Lung (tissue), 12 donors: ENCODE results near the gene SMIM28. TPM values are rescaled to one million over a fixed set of nuclear protein-coding genes. Genes with fewer than 3 reads are reported as not detected.

Experiments
- ATAC-seq: fragments of 200-7000 bp; cut with Tn5 transposase; one replicate; pipeline ENCODE4 v1.9.1; 2020; ENCODE audit warnings: moderate number of reproducible peaks; ENCODE audit not compliant: insufficient read depth, low FRiP score
- DNase-seq, 3 donors: peaks; one replicate each; pipeline ENCODE4 v3.0.0-alpha.2; 2013 to 2017
- H3K27ac ChIP-seq, 2 donors: one replicate each; pipeline ENCODE4 v1.5.1; 2013; ENCODE audit warnings: mild to moderate bottlenecking in 2 of 2, moderate library complexity in 2 of 2, control low read depth in 1 of 2, inconsistent platforms in 1 of 2, low read depth in 1 of 2, low read length in 1 of 2
- H3K27me3 ChIP-seq, 3 donors: one replicate each; pipeline ENCODE4 v1.5.1; 2013; ENCODE audit warnings: low read length in 2 of 3; ENCODE audit not compliant: control insufficient read depth in 3 of 3, insufficient read depth in 3 of 3
- H3K36me3 ChIP-seq, 4 donors: one replicate each; pipeline ENCODE4 v1.5.1; 2013; ENCODE audit warnings: low read length in 4 of 4, mild to moderate bottlenecking in 1 of 4, moderate library complexity in 1 of 4; ENCODE audit not compliant: control insufficient read depth in 4 of 4, insufficient read depth in 4 of 4
- H3K4me1 ChIP-seq, 5 donors: one replicate each; pipeline ENCODE4 v1.5.1; 2013; ENCODE audit warnings: low read length in 5 of 5, mild to moderate bottlenecking in 2 of 5, moderate library complexity in 1 of 5; ENCODE audit not compliant: control insufficient read depth in 5 of 5, insufficient read depth in 5 of 5
- H3K4me3 ChIP-seq: one replicate; pipeline ENCODE4 v1.5.1; 2013; ENCODE audit warnings: mild to moderate bottlenecking, control low read depth, moderate library complexity
- H3K9ac ChIP-seq, 2 donors: one replicate each; pipeline ENCODE4 v1.5.1; 2013; ENCODE audit warnings: low read length in 2 of 2, control low read depth in 1 of 2; ENCODE audit not compliant: insufficient read depth in 1 of 2
- H3K9me3 ChIP-seq, 4 donors: one replicate each; pipeline ENCODE4 v1.5.1; 2013; ENCODE audit warnings: low read length in 3 of 4, mild to moderate bottlenecking in 1 of 4, moderate library complexity in 1 of 4; ENCODE audit not compliant: control insufficient read depth in 4 of 4, insufficient read depth in 3 of 4
- CTCF ChIP-seq: IDR thresholded peaks from 2 replicates; pipeline ENCODE4 v1.5.1; 2012; ENCODE audit warnings: mild to moderate bottlenecking; ENCODE audit errors: control extremely low read depth, extremely low read depth
- WGBS, 2 donors: extraction: QIAGEN DNeasy Blood & Tissue Kit; methylation state at CpG; one replicate each; pipeline ENCODE4 v1.1.7; 2013; 5-methylcytosine and 5-hydroxymethylcytosine counted together
- polyA plus RNA-seq, 2 donors: library from polyadenylated mRNA; stranded (reverse); fragments of 200-250 nt; gene quantifications; one replicate each; pipeline ENCODE4 v1.2.1, GENCODE V29; 2013
- total RNA-seq, 2 donors: library from RNA; depleted of rRNA in 1 of 2; stranded (reverse); fragments of >200 nt in 1 of 2; gene quantifications; one replicate each; pipeline ENCODE4 v1.2.1, GENCODE V29; 2014 to 2021
- donor health status: control.
- donor health status: control.
- donor health status: Bipolar disorder and iron deficiency.
- donor health status: healthy.
- donor health status: DM: yes; HTN: yes; CAD: no.

The SMIM28 gene
- total and polyA plus RNA-seq, 4 donors, result not detected

- Histone ChIP-seq H3K9ac (no peak overlapping the region), H3K27me3 (no peaks in the 10 kb centered on the region), H3K36me3 (peaks cover 8 to 30% (median 22%) of the 10 kb centered on the region in 4 donors), H3K9me3 (peaks cover 0 to 2% (median 0%) of the 10 kb centered on the region in 4 donors), H3K27ac (no peak overlapping the region), H3K4me1 (no peaks in the 10 kb centered on the region), H3K4me3 (no peak overlapping the region)
- DNase-seq (no peak), ATAC-seq (no peak)
- 94% methylated on average over 5 of the region's 5 CpGs for WGBS, 2 donors
- no peak for TF ChIP-seq CTCF
Observed at GRCh38 chr6:138415125-138415524, 37.4 kb downstream of the SMIM28 start.

- H3K4me1 ChIP-seq, result no peaks in the 10 kb centered on the region
- H3K9me3 ChIP-seq, result peaks cover 0 to 2% (median 0%) of the 10 kb centered on the region in 4 donors
- no peak overlapping the region for H3K9ac ChIP-seq
- TF ChIP-seq CTCF, result no peak
- no peak overlapping the region for H3K27ac ChIP-seq
- DNase-seq, result no peak
- WGBS, 2 donors, result 94 to 95% methylated on average over 4 of the region's 4 CpGs
- H3K27me3 ChIP-seq, result no peaks in the 10 kb centered on the region
- no peak overlapping the region for H3K4me3 ChIP-seq
- ATAC-seq, result no peak
- H3K36me3 ChIP-seq, result peaks cover 4 to 30% (median 24%) of the 10 kb centered on the region in 4 donors
Observed at GRCh38 chr6:138416206-138416605, 38.5 kb downstream of the SMIM28 start.

GRCh38 chr6:138417493-138418117 lies 39.9 kb downstream of the SMIM28 start:
- H3K36me3 ChIP-seq, result peaks cover 4 to 26% (median 15%) of the 10 kb centered on the region in 4 donors
- no peak for ATAC-seq
- 91 to 94% methylated on average over 3 of the region's 3 CpGs for WGBS, 2 donors

More at GRCh38 chr6:138417493-138418117, 39.9 kb downstream of the SMIM28 start:
- Histone ChIP-seq H3K9me3 (peaks cover 0 to 2% (median 0%) of the 10 kb centered on the region in 4 donors), H3K9ac (no peak overlapping the region), H3K27ac (no peak overlapping the region), H3K4me1 (no peaks in the 10 kb centered on the region), H3K4me3 (no peak overlapping the region), H3K27me3 (no peaks in the 10 kb centered on the region)
- DNase-seq, result no peak
- TF ChIP-seq CTCF, result no peak
